SH-SY5Y (cell line): ENCODE data around the gene GFER.

ENCODE experiments used
- GATA2 ChIP-seq: IDR thresholded peaks from 2 replicates; pipeline ENCODE4 v1.6.1; 2011; ENCODE audit warnings: mild to moderate bottlenecking, low read depth, low read length
- GATA3 ChIP-seq: IDR thresholded peaks from 2 replicates; pipeline ENCODE4 v1.6.1; 2011; ENCODE audit warnings: low read depth, mild to moderate bottlenecking, low read length, moderate library complexity

GRCh38 chr16:2009791-2010510 lies 26.0 kb downstream of the GFER start, which contains the start of gene ZNF598:
- no peak for TF ChIP-seq GATA2
- TF ChIP-seq GATA3 = no peak
